H9 (cell line): Measurements from ENCODE around the gene GPR37L1. TPM values are rescaled to one million over a fixed set of nuclear protein-coding genes. Genes with fewer than 3 reads are reported as not detected.

Source experiments
- DNase-seq: peaks from one replicate; pipeline ENCODE4 v3.0.0-alpha.2; 2017
- H2AFZ ChIP-seq: one replicate; pipeline ENCODE4 v1.6.1; 2013; ENCODE audit warnings: mild to moderate bottlenecking, low read length, control low read depth, moderate library complexity
- H2AK5ac ChIP-seq: 2 replicates; pipeline ENCODE4 v1.6.1; 2013; ENCODE audit warnings: low read length, control low read depth, mixed read lengths; ENCODE audit not compliant: insufficient read length
- H2BK120ac ChIP-seq: one replicate; pipeline ENCODE4 v1.6.1; 2013; ENCODE audit warnings: low read depth, mild to moderate bottlenecking, low read length, control low read depth, inconsistent platforms; ENCODE audit not compliant: poor library complexity, severe bottlenecking
- H2BK12ac ChIP-seq: 2 replicates; pipeline ENCODE4 v1.6.1; 2013; ENCODE audit warnings: low read length, control low read depth, mixed read lengths, low read depth; ENCODE audit not compliant: insufficient read length
- H2BK15ac ChIP-seq: 2 replicates; pipeline ENCODE4 v1.6.1; 2013; ENCODE audit warnings: low read depth, low read length, control low read depth
- H2BK20ac ChIP-seq: one replicate; pipeline ENCODE4 v1.6.1; 2013; ENCODE audit warnings: low read depth, mild to moderate bottlenecking, low read length, control low read depth, inconsistent platforms; ENCODE audit not compliant: poor library complexity, severe bottlenecking
- H2BK5ac ChIP-seq: 2 replicates; pipeline ENCODE4 v1.6.1; 2013; ENCODE audit warnings: low read length, control low read depth, mixed read lengths; ENCODE audit not compliant: insufficient read length
- H3K14ac ChIP-seq: 2 replicates; pipeline ENCODE4 v1.6.1; 2013; ENCODE audit warnings: low read length, control low read depth; ENCODE audit not compliant: insufficient read depth
- H3K18ac ChIP-seq: 2 replicates; pipeline ENCODE4 v1.6.1; 2013; ENCODE audit warnings: low read depth, mild to moderate bottlenecking, mixed read lengths, low read length, control low read depth; ENCODE audit not compliant: insufficient read length
- H3K23ac ChIP-seq: 2 replicates; pipeline ENCODE4 v1.6.1; 2013; ENCODE audit warnings: low read length, control low read depth, mixed read lengths, low read depth; ENCODE audit not compliant: insufficient read length
- H3K23me2 ChIP-seq: 2 replicates; pipeline ENCODE4 v1.6.1; 2013; ENCODE audit warnings: low read depth, mild to moderate bottlenecking, mixed read lengths, low read length, control low read depth; ENCODE audit not compliant: insufficient read length, poor library complexity, severe bottlenecking
- H3K27ac ChIP-seq: 2 replicates; pipeline ENCODE4 v1.5.1; 2013; ENCODE audit warnings: low read length, control low read depth, mixed read lengths, low read depth; ENCODE audit not compliant: insufficient read length
- H3K27me3 ChIP-seq: 2 replicates; pipeline ENCODE4 v1.6.1; 2013; ENCODE audit warnings: low read length, control low read depth, inconsistent platforms; ENCODE audit not compliant: insufficient read depth
- H3K4ac ChIP-seq: 2 replicates; pipeline ENCODE4 v1.6.1; 2013; ENCODE audit warnings: low read depth, mild to moderate bottlenecking, control low read depth, inconsistent platforms, low read length, moderate library complexity
- H3K4me1 ChIP-seq: 2 replicates; pipeline ENCODE4 v1.6.1; 2013; ENCODE audit warnings: low read length, control low read depth, inconsistent platforms; ENCODE audit not compliant: insufficient read depth
- H3K4me2 ChIP-seq: 2 replicates; pipeline ENCODE4 v1.6.1; 2013; ENCODE audit warnings: low read length, control low read depth, mixed read lengths; ENCODE audit not compliant: insufficient read length, insufficient read depth
- H3K56ac ChIP-seq: 2 replicates; pipeline ENCODE4 v1.6.1; 2013; ENCODE audit warnings: low read depth, mild to moderate bottlenecking, mixed read lengths, low read length, control low read depth; ENCODE audit not compliant: insufficient read length
- H3K79me1 ChIP-seq: 2 replicates; pipeline ENCODE4 v1.6.1; 2013; ENCODE audit warnings: low read depth, mild to moderate bottlenecking, moderate library complexity, low read length, control low read depth, inconsistent platforms; ENCODE audit not compliant: insufficient read depth, poor library complexity, severe bottlenecking
- H3K79me2 ChIP-seq: 2 replicates; pipeline ENCODE4 v1.6.1; 2013; ENCODE audit warnings: low read length, control low read depth, inconsistent platforms; ENCODE audit not compliant: insufficient read depth
- H3K9ac ChIP-seq: 2 replicates; pipeline ENCODE4 v1.6.1; 2013; ENCODE audit warnings: low read length, control low read depth, mixed read lengths; ENCODE audit not compliant: insufficient read length; ENCODE audit errors: extremely low read depth
- H3K9me3 ChIP-seq: one replicate; pipeline ENCODE4 v1.6.1; 2013; ENCODE audit warnings: low read depth, low read length, inconsistent platforms; ENCODE audit not compliant: control insufficient read depth
- H3T11ph ChIP-seq: one replicate; pipeline ENCODE4 v1.6.1; 2013; ENCODE audit warnings: mild to moderate bottlenecking, low read length, control low read depth, inconsistent platforms
- H4K20me1 ChIP-seq: one replicate; pipeline ENCODE4 v1.6.1; 2013; ENCODE audit not compliant: control insufficient read depth, insufficient read length, insufficient read depth
- H4K5ac ChIP-seq: 2 replicates; pipeline ENCODE4 v1.6.1; 2013; ENCODE audit warnings: low read depth, mild to moderate bottlenecking, mixed read lengths, low read length, control low read depth; ENCODE audit not compliant: insufficient read length
- H4K8ac ChIP-seq: replicated peaks from 2 replicates; pipeline ENCODE4 v1.6.1; 2013; ENCODE audit warnings: low read length, control low read depth, mixed read lengths, low read depth; ENCODE audit not compliant: insufficient read length
- H4K91ac ChIP-seq: 2 replicates; pipeline ENCODE4 v1.6.1; 2013; ENCODE audit warnings: low read depth, mild to moderate bottlenecking, moderate library complexity, mixed read lengths, low read length, control low read depth; ENCODE audit not compliant: insufficient read length
- H3K27ac Mint-ChIP-seq, 3 experiments: 2 replicates in 2 of 3; 3 replicates in 1 of 3; pipeline ENCODE4 v1.8.0; 2020 to 2021; ENCODE audit warnings: mixed read lengths in 3 of 3, mild to moderate bottlenecking in 1 of 3, moderate library complexity in 1 of 3
- H3K27me3 Mint-ChIP-seq: 2 replicates; pipeline ENCODE4 v1.8.0; 2021; ENCODE audit warnings: low read depth, mild to moderate bottlenecking, moderate library complexity, mixed read lengths
- H3K36me3 Mint-ChIP-seq, 3 experiments: 2 replicates in 2 of 3; 3 replicates in 1 of 3; pipeline ENCODE4 v1.8.0; 2020 to 2021; ENCODE audit warnings: low read depth in 3 of 3, mixed read lengths in 3 of 3; ENCODE audit not compliant: insufficient read depth in 1 of 3
- H3K4me1 Mint-ChIP-seq, 2 experiments: 2 replicates each; pipeline ENCODE4 v1.8.0; 2020; ENCODE audit warnings: mixed read lengths in 2 of 2
- H3K4me3 Mint-ChIP-seq, 2 experiments: 2 replicates in 1 of 2; 3 replicates in 1 of 2; pipeline ENCODE4 v1.8.0; 2020 to 2021; ENCODE audit warnings: mild to moderate bottlenecking in 2 of 2, mixed read lengths in 2 of 2, moderate library complexity in 1 of 2
- H3K9me3 Mint-ChIP-seq, 2 experiments: 2 replicates in 1 of 2; 3 replicates in 1 of 2; pipeline ENCODE4 v1.8.0; 2020; ENCODE audit warnings: mild to moderate bottlenecking in 2 of 2, mixed read lengths in 2 of 2, moderate library complexity in 1 of 2
- WGBS: extraction: QIAGEN DNeasy Blood & Tissue Kit; methylation state at CpG from one replicate; pipeline ENCODE4 v1.1.7; 2013; ENCODE audit warnings: missing lambda C conversion rate, low lambda C conversion rate, mixed read lengths; ENCODE audit not compliant: insufficient read length; ENCODE audit errors: extremely low coverage; 5-methylcytosine and 5-hydroxymethylcytosine counted together
- total RNA-seq: library from RNA; stranded (reverse); gene quantifications from 2 replicates; pipeline ENCODE4 v1.2.1, GENCODE V29; 2021
- TF ChIP-seq, protein P1 (sequence below): fragments of 200-600 bp; sonication (generic); conservative IDR thresholded peaks from 3 replicates; pipeline ENCODE4 v1.8.0; 2021; ENCODE audit warnings: antibody characterized with exemption, mild to moderate bottlenecking

The GPR37L1 gene
- total RNA-seq, 1 experiment from 2014 or later: 0.11 TPM

GRCh38 chr1:202088206-202088605, 34.5 kb upstream of the GPR37L1 start:
- H2BK15ac ChIP-seq: no peak overlapping the region
- H3K14ac ChIP-seq: no peak overlapping the region; the same call in 1 of the 2 replicates
- H3K23ac ChIP-seq: no peak overlapping the region
- no peak overlapping the region for H2BK20ac ChIP-seq
- no peak for DNase-seq
- Mint-ChIP-seq H3K27me3 (peaks cover 7% of the 10 kb centered on the region), H3K4me3 (no peak overlapping the region), H3K27ac (peak overlapping the region in 1 of 3 experiments; percentile 49; a peak in 1 of 7 replicates), H3K36me3 (no peaks in the 10 kb centered on the region), H3K4me1 (peaks cover 45 to 50% of the 10 kb centered on the region in 2 experiments), H3K9me3 (no peaks in the 10 kb centered on the region; a peak in 2 of 5 replicates)
- H3K79me1 ChIP-seq: no peaks in the 10 kb centered on the region
- no peak overlapping the region for H2BK12ac ChIP-seq
- H3K4me2 ChIP-seq: no peak overlapping the region
- no peak overlapping the region for H2AFZ ChIP-seq
- WGBS: no CpG with 5 or more reads among the region's 3 CpGs
- H3T11ph ChIP-seq: no peak overlapping the region
- no peaks in the 10 kb centered on the region for H3K23me2 ChIP-seq
- H3K4me1 ChIP-seq: peaks cover 13% of the 10 kb centered on the region; the same call in 1 of the 2 replicates
- no peaks in the 10 kb centered on the region for H4K20me1 ChIP-seq
- TF ChIP-seq, protein P1, sequence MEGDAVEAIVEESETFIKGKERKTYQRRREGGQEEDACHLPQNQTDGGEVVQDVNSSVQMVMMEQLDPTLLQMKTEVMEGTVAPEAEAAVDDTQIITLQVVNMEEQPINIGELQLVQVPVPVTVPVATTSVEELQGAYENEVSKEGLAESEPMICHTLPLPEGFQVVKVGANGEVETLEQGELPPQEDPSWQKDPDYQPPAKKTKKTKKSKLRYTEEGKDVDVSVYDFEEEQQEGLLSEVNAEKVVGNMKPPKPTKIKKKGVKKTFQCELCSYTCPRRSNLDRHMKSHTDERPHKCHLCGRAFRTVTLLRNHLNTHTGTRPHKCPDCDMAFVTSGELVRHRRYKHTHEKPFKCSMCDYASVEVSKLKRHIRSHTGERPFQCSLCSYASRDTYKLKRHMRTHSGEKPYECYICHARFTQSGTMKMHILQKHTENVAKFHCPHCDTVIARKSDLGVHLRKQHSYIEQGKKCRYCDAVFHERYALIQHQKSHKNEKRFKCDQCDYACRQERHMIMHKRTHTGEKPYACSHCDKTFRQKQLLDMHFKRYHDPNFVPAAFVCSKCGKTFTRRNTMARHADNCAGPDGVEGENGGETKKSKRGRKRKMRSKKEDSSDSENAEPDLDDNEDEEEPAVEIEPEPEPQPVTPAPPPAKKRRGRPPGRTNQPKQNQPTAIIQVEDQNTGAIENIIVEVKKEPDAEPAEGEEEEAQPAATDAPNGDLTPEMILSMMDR: no peak
- no peak overlapping the region for H4K5ac ChIP-seq
- H2AK5ac ChIP-seq: no peak overlapping the region
- H2BK120ac ChIP-seq: no peak overlapping the region
- no peak overlapping the region for H3K4ac ChIP-seq
- no peak overlapping the region for H3K9ac ChIP-seq
- no peak overlapping the region for H4K8ac ChIP-seq
- H3K18ac ChIP-seq: no peak overlapping the region
- H2BK5ac ChIP-seq: no peak overlapping the region
- no peak overlapping the region for H4K91ac ChIP-seq
- H3K9me3 ChIP-seq: no peaks in the 10 kb centered on the region
- H3K27ac ChIP-seq: no peak overlapping the region
- no peaks in the 10 kb centered on the region for H3K79me2 ChIP-seq
- H3K56ac ChIP-seq: no peak overlapping the region
- H3K27me3 ChIP-seq: no peaks in the 10 kb centered on the region
